K562 (cell line): Measurements from ENCODE around the gene NDOR1. TPM values are rescaled to one million over a fixed set of nuclear protein-coding genes. Genes with fewer than 3 reads are reported as not detected.
A peak's percentile ranks its signal among the peaks of the same experiment; 100 is the strongest.

ENCODE experiments used
- ATAC-seq: fragments of 200-7000 bp; cut with Tn5 transposase; 3 replicates; pipeline ENCODE4 v1.9.1; 2020; ENCODE audit warnings: moderate library complexity
- BruUV-seq: library from RNA; stranded (reverse); fragments of 400-500 nt; replicated peaks from 2 replicates; lab custom pipeline; 2021; lab: Mats Ljungman, UMichigan
- CTCF ChIA-PET: fragments of 300-600 bp; formaldehyde crosslinking; extraction: SDS; loops from one replicate; lab custom pipeline; 2021; ENCODE audit warnings: low intra/inter-chr PET ratio; lab: Yijun Ruan, JAX
- POLR2A ChIA-PET: fragments of 300-600, 350-650 bp; sonication (Branson Sonifier 250); formaldehyde crosslinking; extraction: SDS; loops from one replicate; lab custom pipeline; 2021; ENCODE audit warnings: antibody characterized with exemption, inconsistent platforms; lab: Yijun Ruan, JAX
- DNase-seq, 4 experiments: peaks; one replicate each; pipeline versions ENCODE4 v3.0.0 to v3.0.0-alpha.2; 2011 to 2018; ENCODE audit warnings: low spot score in 3 of 4, mixed read lengths in 3 of 4; ENCODE audit errors: extremely low read depth in 1 of 4
- FAIRE-seq: peaks from 2 replicates; lab custom pipeline; 2011; peaks lifted over from hg19 to GRCh38; lab: Jason Lieb, UNC
- H2AFZ ChIP-seq: 2 replicates; pipeline ENCODE4 v1.6.0; 2011; ENCODE audit warnings: low read depth, low read length, control low read depth, inconsistent platforms
- H3K27ac ChIP-seq: fragments of 200-600 bp; 3 replicates; pipeline ENCODE4 v1.8.0; 2011; ENCODE audit warnings: low read depth, mild to moderate bottlenecking, control low read depth, inconsistent platforms, low read length, moderate library complexity, mixed read lengths; ENCODE audit errors: extremely low read depth
- H3K27me3 ChIP-seq, 2 experiments: fragments of 300-600 bp in 1 of 2; 2 replicates in 1 of 2; 3 replicates in 1 of 2; pipeline versions ENCODE4 v1.6.0 to v1.8.0; 2011; ENCODE audit warnings: inconsistent platforms in 2 of 2, low read length in 2 of 2, mild to moderate bottlenecking in 1 of 2, mixed read lengths in 1 of 2, moderate library complexity in 1 of 2; ENCODE audit not compliant: control insufficient read depth in 2 of 2, insufficient read depth in 2 of 2
- H3K36me3 ChIP-seq: fragments of 300-600 bp; 3 replicates; pipeline ENCODE4 v1.8.0; 2011; ENCODE audit warnings: mild to moderate bottlenecking, low read length, inconsistent platforms; ENCODE audit not compliant: control insufficient read depth, insufficient read depth
- H3K4me1 ChIP-seq, 2 experiments: fragments of 200-600 bp in 1 of 2; replicated peaks in 1 of 2; 2 replicates in 1 of 2; 3 replicates in 1 of 2; pipeline versions ENCODE4 v1.5.1 to v1.8.0; 2011; ENCODE audit warnings: inconsistent platforms in 2 of 2, low read length in 2 of 2, mild to moderate bottlenecking in 1 of 2, mixed read lengths in 1 of 2, moderate library complexity in 1 of 2; ENCODE audit not compliant: control insufficient read depth in 2 of 2, insufficient read depth in 2 of 2
- H3K4me2 ChIP-seq: 2 replicates; pipeline ENCODE4 v1.6.1; 2011; ENCODE audit warnings: low read length, control low read depth, inconsistent platforms, mixed read lengths; ENCODE audit not compliant: insufficient read depth
- H3K4me3 ChIP-seq: fragments of 200-600 bp; sonication (generic), shearing (Covaris generic); 2 replicates; pipeline ENCODE4 v1.5.1; 2016; ENCODE audit warnings: control low read depth, inconsistent platforms
- H3K79me2 ChIP-seq: fragments of 200-600 bp; 3 replicates; pipeline ENCODE4 v1.8.0; 2011; ENCODE audit warnings: low read length, inconsistent platforms; ENCODE audit not compliant: control insufficient read depth, insufficient read depth
- H3K9ac ChIP-seq, 2 experiments: 2 replicates each; pipeline versions ENCODE4 v1.6.0 to v1.6.1; 2011; ENCODE audit warnings: low read depth in 2 of 2, low read length in 2 of 2, control low read depth in 1 of 2, inconsistent platforms in 1 of 2, mild to moderate bottlenecking in 1 of 2, mixed read lengths in 1 of 2; ENCODE audit not compliant: insufficient read depth in 1 of 2
- H3K9me1 ChIP-seq: one replicate; pipeline ENCODE4 v1.6.0; 2011; ENCODE audit warnings: inconsistent platforms, mild to moderate bottlenecking, low read length, moderate library complexity; ENCODE audit not compliant: control insufficient read depth, insufficient read depth
- H3K9me3 ChIP-seq: replicated peaks from 2 replicates; pipeline ENCODE4 v1.5.1; 2011; ENCODE audit warnings: low read depth, low read length, inconsistent platforms; ENCODE audit not compliant: control insufficient read depth, insufficient read depth
- H4K20me1 ChIP-seq: replicated peaks from 2 replicates; pipeline ENCODE4 v1.6.1; 2011; ENCODE audit warnings: low read length, inconsistent platforms, mixed read lengths; ENCODE audit not compliant: control insufficient read depth, insufficient read depth
- ARID2 ChIP-seq: fragments of 450-650 bp; IDR thresholded peaks from 2 replicates; pipeline ENCODE4 v1.6.1; 2017; ENCODE audit warnings: antibody characterized with exemption, mild to moderate bottlenecking
- COPS2 ChIP-seq: fragments of 450-650 bp; conservative IDR thresholded peaks from 2 replicates; pipeline ENCODE4 v1.6.1; 2016; ENCODE audit warnings: mild to moderate bottlenecking, moderate library complexity
- MYNN ChIP-seq, 2 experiments: sonication (generic); formaldehyde crosslinking in 1 of 2; IDR thresholded peaks; 2 replicates each; pipeline versions ENCODE4 v1.5.0 to v1.6.1; 2016 to 2020; ENCODE audit warnings: antibody characterized with exemption in 1 of 2, missing genetic modification reagents in 1 of 2
- NUFIP1 ChIP-seq: fragments of 450-650 bp; IDR thresholded peaks from 2 replicates; pipeline ENCODE4 v1.6.1; 2018; ENCODE audit not compliant: partially characterized antibody
- SUPT5H ChIP-seq: fragments of 450-650 bp; IDR thresholded peaks from 2 replicates; pipeline ENCODE4 v1.6.1; 2016
- ZFP1 ChIP-seq: fragments of 450-650 bp; formaldehyde crosslinking; IDR thresholded peaks from 2 replicates; pipeline ENCODE4 v1.4.0; 2020; ENCODE audit warnings: mild to moderate bottlenecking, mixed read lengths
- ZNF384 ChIP-seq: IDR thresholded peaks from 2 replicates; pipeline ENCODE4 v1.6.1; 2012; ENCODE audit warnings: low read depth, low read length, improper control_type of control experiment
- ZNF41 ChIP-seq: fragments of 250-450 bp; sonication (Bioruptor Pico); conservative IDR thresholded peaks from 2 replicates; pipeline ENCODE4 v1.4.0; 2020; ENCODE audit warnings: mild to moderate bottlenecking
- WGBS: fragments of 100-300 bp; shearing (Covaris generic); methylation state at CpG from one replicate; pipeline ENCODE4 v1.1.6; 2016; ENCODE audit warnings: low coverage, mixed read lengths; ENCODE audit not compliant: insufficient coverage; ENCODE audit errors: missing lambda C conversion rate; 5-methylcytosine and 5-hydroxymethylcytosine counted together
- in situ Hi-C: fragments of 300-500 bp; cut with MboI; formaldehyde crosslinking; loops from 4 replicates; pipeline ENCODE4 v1.15.0; 2018; ENCODE audit warnings: inconsistent platforms, mixed read lengths
- intact Hi-C: fragments of 100-400 bp; cut with micrococcal nuclease; formaldehyde crosslinking; loops from 2 replicates; pipeline ENCODE4 v1.14.2; 2022
- polyA plus RNA-seq, 8 experiments: library from polyadenylated mRNA; depleted of rRNA in 4 of 8; stranded (reverse) in 5 of 8; unstranded in 3 of 8; fragments of >200 nt; fragmentation: Nextera tagmentation in 2 of 8; fragmentation: Illumina TruSeq in 1 of 8; extraction: Ambion mirVana in 2 of 8; extraction: Trizol in 1 of 8; gene quantifications; 2 replicates each; pipeline versions ENCODE4 v1.2.1 to v1.2.3, GENCODE V29; 2011 to 2014; ENCODE audit warnings: inconsistent platforms in 1 of 8, missing spikeins in 1 of 8
- total RNA-seq, 7 experiments: library from RNA; depleted of rRNA in 6 of 7; stranded (reverse); fragments of >200 nt in 6 of 7; fragmentation: Illumina TruSeq in 2 of 7; extraction: Trizol in 2 of 7; gene quantifications; 2 replicates each; pipeline versions ENCODE4 v1.2.1 to v1.2.3, GENCODE V29; 2011 to 2021; ENCODE audit warnings: low replicate concordance in 1 of 7
- TF ChIP-seq, protein P1 (sequence below): sonication (generic); formaldehyde crosslinking; IDR thresholded peaks from 2 replicates; pipeline ENCODE4 v1.5.0; 2020; ENCODE audit warnings: missing genetic modification reagents
- TF ChIP-seq, protein P2 (sequence below), 2 experiments: fragments of 450-650 bp in 1 of 2; IDR thresholded peaks; 2 replicates each; pipeline ENCODE4 v1.6.1; 2011 to 2017; ENCODE audit warnings: low read depth in 2 of 2, antibody characterized with exemption in 1 of 2, borderline replicate concordance in 1 of 2, low read length in 1 of 2, mild to moderate bottlenecking in 1 of 2, mixed read lengths in 1 of 2; ENCODE audit not compliant: control insufficient read depth in 1 of 2
- TF ChIP-seq, protein P3 (sequence below): fragments of 250-450 bp; sonication (Bioruptor Pico); IDR thresholded peaks from 2 replicates; pipeline ENCODE4 v1.5.0; 2021
- TF ChIP-seq, protein P4 (sequence below): fragments of 450-650 bp; formaldehyde crosslinking; IDR thresholded peaks from 2 replicates; pipeline ENCODE4 v1.4.0; 2020; ENCODE audit warnings: mild to moderate bottlenecking, moderate library complexity

Gene NDOR1
- total and polyA plus RNA-seq, 9 of the 15 experiments (the other 6 are each of a cell fraction or from before 2014, with no cell fraction given) = 0.06 to 36.9 (median 6.9) TPM

DNA sequence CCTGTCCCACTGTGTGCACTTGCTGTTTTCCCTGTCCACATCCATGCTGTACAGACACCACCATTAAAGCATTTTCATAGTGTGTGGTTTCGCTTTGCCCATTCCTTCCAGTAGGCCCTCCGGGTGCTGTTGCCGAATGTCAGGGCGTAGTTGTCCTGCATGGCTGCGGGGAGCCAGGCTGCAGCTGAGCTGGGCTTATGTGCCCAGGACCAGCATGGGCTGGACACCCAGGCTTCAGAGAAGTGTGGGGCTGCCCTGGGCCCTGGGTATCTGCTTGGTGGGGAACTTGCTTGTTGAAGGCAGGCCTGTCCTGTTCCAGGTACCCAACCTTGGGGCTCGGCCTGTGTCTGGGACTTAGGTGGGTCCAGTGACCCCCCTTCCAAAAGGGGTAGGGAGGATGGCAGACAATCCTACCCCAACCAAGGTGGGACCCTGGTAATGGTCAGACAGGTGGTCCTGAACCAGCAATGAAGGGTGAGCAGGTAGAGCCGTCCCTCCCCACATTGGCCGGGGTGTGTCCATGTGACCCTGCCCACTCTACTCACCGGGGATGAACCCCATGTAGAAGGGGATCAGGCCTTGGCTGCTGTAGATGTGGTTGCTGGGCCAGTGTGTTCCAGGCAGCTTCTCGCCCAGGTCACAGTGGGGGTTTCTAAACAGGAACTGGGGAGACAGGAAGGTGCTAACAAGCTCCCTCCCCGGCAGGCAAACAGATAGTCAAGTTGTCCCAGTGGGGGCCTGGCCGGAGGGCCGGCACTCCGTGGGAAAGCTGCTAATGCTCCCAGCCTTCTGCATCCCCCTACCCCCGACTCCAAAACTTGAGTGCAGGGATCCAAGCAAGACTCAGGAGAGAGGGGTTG, 38.4 kb downstream of the NDOR1 start:
- peaks cover 30% of the 10 kb centered on the region for H4K20me1 ChIP-seq
- ATAC-seq = peak; percentile 8
- intact Hi-C loops = loop anchor here (5.0 to 10.0 kb wide), 2 partner anchors 58 to 459 kb away; partner anchors contain the start of gene NRARP
- H3K4me1 ChIP-seq = peaks cover 21 to 79% of the 10 kb centered on the region in 2 experiments; a peak in 4 of 5 replicates
- no peak overlapping the region; the same call in 2 of the 3 replicates for H3K27ac ChIP-seq
- H3K4me2 ChIP-seq = peak overlapping the region; percentile 47
- H3K36me3 ChIP-seq = peaks cover 27% of the 10 kb centered on the region
- no TSS peak for BruUV-seq
- in situ Hi-C loops = loop anchor here (25.0 kb wide), 1 partner anchor 457 kb away; the partner anchor contains the start of genes CCDC183 and TMEM141
- H3K27me3 ChIP-seq = no peaks in the 10 kb centered on the region
- POLR2A ChIA-PET = interaction anchor here (0.6 to 6.5 kb wide), 17 partner anchors 10 to 483 kb away, joined by 3 to 221 read pairs (median 4); partner anchors contain the start of genes EXD3, NELFB, NOXA1 and STPG3
- H3K9me1 ChIP-seq = peaks cover 4% of the 10 kb centered on the region
- peak overlapping the region; percentile 17 to 100; a peak in 3 of 4 replicates for H3K9ac ChIP-seq
- DNase-seq = peak in 1 of 4 experiments; percentile 41
- WGBS = 52% methylated on average over 15 of the region's 15 CpGs
- CTCF ChIA-PET = no interaction called here
- H3K79me2 ChIP-seq = peaks cover 47% of the 10 kb centered on the region
- H3K9me3 ChIP-seq = no peaks in the 10 kb centered on the region
- FAIRE-seq = peak; percentile 70
- H2AFZ ChIP-seq = no peak overlapping the region
- H3K4me3 ChIP-seq = no peak overlapping the region
- TF ChIP-seq ARID2 (no peak), MYNN (IDR thresholded peaks at IDR 0.05) (peak; percentile 39; the same call in 1 of the 2 replicates), MYNN (CRISPR knock-in tag; IDR thresholded peaks at IDR 0.05) (no peak), ZNF384 (no peak), ZFP1 (CRISPR knock-in tag) (0 out of 2 replicates have a peak, but pooled peaks have one; percentile 14), COPS2 (no peak), SUPT5H (peak; percentile 87), ZNF41 (CRISPR knock-in tag) (0 out of 2 replicates have a peak, but pooled peaks have one; percentile 14), NUFIP1 (no peak)
- TF ChIP-seq, protein P1, sequence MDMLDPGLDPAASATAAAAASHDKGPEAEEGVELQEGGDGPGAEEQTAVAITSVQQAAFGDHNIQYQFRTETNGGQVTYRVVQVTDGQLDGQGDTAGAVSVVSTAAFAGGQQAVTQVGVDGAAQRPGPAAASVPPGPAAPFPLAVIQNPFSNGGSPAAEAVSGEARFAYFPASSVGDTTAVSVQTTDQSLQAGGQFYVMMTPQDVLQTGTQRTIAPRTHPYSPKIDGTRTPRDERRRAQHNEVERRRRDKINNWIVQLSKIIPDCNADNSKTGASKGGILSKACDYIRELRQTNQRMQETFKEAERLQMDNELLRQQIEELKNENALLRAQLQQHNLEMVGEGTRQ (CRISPR knock-in tag) = peak; percentile 14; the same call in 1 of the 2 replicates
- TF ChIP-seq, protein P2, sequence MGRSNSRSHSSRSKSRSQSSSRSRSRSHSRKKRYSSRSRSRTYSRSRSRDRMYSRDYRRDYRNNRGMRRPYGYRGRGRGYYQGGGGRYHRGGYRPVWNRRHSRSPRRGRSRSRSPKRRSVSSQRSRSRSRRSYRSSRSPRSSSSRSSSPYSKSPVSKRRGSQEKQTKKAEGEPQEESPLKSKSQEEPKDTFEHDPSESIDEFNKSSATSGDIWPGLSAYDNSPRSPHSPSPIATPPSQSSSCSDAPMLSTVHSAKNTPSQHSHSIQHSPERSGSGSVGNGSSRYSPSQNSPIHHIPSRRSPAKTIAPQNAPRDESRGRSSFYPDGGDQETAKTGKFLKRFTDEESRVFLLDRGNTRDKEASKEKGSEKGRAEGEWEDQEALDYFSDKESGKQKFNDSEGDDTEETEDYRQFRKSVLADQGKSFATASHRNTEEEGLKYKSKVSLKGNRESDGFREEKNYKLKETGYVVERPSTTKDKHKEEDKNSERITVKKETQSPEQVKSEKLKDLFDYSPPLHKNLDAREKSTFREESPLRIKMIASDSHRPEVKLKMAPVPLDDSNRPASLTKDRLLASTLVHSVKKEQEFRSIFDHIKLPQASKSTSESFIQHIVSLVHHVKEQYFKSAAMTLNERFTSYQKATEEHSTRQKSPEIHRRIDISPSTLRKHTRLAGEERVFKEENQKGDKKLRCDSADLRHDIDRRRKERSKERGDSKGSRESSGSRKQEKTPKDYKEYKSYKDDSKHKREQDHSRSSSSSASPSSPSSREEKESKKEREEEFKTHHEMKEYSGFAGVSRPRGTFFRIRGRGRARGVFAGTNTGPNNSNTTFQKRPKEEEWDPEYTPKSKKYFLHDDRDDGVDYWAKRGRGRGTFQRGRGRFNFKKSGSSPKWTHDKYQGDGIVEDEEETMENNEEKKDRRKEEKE (IDR thresholded peaks at IDR 0.05; ENCODE audit: borderline replicate concordance in 1 of 2, control insufficient read depth in 1 of 2, low read depth in 2 of 2, low read length in 1 of 2) = 0 out of 4 replicates have a peak, but pooled peaks of 1 of the 2 experiments have one; percentile 13
- TF ChIP-seq, protein P3, sequence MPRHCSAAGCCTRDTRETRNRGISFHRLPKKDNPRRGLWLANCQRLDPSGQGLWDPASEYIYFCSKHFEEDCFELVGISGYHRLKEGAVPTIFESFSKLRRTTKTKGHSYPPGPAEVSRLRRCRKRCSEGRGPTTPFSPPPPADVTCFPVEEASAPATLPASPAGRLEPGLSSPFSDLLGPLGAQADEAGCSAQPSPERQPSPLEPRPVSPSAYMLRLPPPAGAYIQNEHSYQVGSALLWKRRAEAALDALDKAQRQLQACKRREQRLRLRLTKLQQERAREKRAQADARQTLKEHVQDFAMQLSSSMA = 0 out of 2 replicates have a peak, but pooled peaks have one; percentile 10
- TF ChIP-seq, protein P4, sequence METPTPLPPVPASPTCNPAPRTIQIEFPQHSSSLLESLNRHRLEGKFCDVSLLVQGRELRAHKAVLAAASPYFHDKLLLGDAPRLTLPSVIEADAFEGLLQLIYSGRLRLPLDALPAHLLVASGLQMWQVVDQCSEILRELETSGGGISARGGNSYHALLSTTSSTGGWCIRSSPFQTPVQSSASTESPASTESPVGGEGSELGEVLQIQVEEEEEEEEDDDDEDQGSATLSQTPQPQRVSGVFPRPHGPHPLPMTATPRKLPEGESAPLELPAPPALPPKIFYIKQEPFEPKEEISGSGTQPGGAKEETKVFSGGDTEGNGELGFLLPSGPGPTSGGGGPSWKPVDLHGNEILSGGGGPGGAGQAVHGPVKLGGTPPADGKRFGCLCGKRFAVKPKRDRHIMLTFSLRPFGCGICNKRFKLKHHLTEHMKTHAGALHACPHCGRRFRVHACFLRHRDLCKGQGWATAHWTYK (CRISPR knock-in tag) = 0 out of 2 replicates have a peak, but pooled peaks have one; percentile 36
